ENCODE results near the gene EPAS1. TPM values are rescaled to one million over a fixed set of nuclear protein-coding genes. Genes with fewer than 3 reads are reported as not detected.

The EPAS1 gene
- total RNA-seq, 1 experiment from 2014 or later, result 127 TPM

DNA sequence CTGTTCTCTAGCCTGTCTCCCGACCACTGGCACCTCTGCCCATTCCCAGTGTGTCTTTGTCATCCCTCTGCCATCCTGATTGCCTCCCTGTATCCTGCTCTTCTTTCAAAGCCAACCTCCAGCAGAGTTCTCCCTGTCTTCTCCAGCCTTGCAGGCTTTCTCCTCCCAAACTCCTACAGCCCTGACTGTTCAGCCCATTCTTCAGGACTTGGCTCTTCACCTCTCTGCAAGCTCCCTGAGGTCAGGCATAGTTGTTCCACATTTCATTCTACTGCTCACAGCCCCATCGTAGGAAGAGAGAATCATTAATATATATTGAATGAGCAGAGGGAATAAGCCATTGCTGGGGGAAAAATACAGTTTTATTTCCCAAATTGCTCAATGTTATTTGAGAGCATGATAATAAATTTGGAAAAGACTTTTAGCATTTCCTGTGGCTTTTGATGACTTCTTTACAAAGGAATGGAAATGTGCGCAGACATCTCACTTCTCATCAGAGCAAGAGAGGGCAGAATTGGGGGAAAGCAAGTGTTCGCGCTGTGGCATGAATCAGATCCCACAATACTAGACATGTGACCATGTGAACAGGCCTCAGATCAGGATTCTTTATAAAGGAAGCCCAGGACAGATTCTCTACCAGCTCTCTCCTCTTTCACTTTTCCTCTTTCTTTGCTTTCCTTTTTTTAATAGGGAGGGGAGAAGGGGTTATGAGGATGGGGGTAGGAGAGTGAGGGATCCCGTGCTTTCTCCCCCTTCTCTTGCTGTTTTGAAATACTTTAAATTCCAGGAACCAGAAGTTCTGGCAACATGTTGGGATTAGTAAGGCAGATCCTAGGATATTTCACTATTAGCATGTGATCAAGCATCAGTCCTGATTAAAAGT is 37.4 kb downstream of the EPAS1 start:
- H3K4me1 ChIP-seq (replicated peaks; ENCODE audit: insufficient read depth), result peaks cover 49% of the 10 kb centered on the region
- no peak overlapping the region for H3K4me3 ChIP-seq
- H3K27me3 ChIP-seq (ENCODE audit: insufficient read depth, low read depth), result no peaks in the 10 kb centered on the region
- DNase-seq, result no peak
- peaks cover 97% of the 10 kb centered on the region for H3K79me2 ChIP-seq (ENCODE audit: low read depth)
- BruUV-seq (replicated peaks), result no TSS peak
- peak overlapping the region; percentile 26 for H3K27ac ChIP-seq
- no peaks in the 10 kb centered on the region for H3K9me3 ChIP-seq (ENCODE audit: insufficient read depth, low read depth)
- no peaks in the 10 kb centered on the region for H3K9me2 ChIP-seq (ENCODE audit: insufficient read depth)
- intact Hi-C loops (cut with micrococcal nuclease; ENCODE audit: unreplicated experiment), result no loop called here
- ChIA-PET CTCF (interaction anchor here (0.6 kb wide), 1 partner anchor 371 kb away, joined by 4 read pairs; no protein-coding TSS in a partner anchor), POLR2A (ENCODE audit: unreplicated experiment) (no interaction called here)
- no peak for TF ChIP-seq EZH2 (IDR thresholded peaks at IDR 0.05; ENCODE audit: low read depth)
- no peak for TF ChIP-seq CTCF (conservative IDR thresholded peaks at IDR 0.05)
- peak overlapping the region; percentile 51 for H3K4me2 ChIP-seq
- H3F3A ChIP-seq (ENCODE audit: insufficient read depth, low read depth), result peaks cover 35% of the 10 kb centered on the region; the same call in 1 of the 2 replicates
- peaks cover 76% of the 10 kb centered on the region for H4K20me1 ChIP-seq (ENCODE audit: insufficient read depth)
- H3K36me3 ChIP-seq (ENCODE audit: low read depth), result peaks cover 3% of the 10 kb centered on the region; the same call in 1 of the 2 replicates
- no peak overlapping the region for H2AFZ ChIP-seq

GRCh38 chr2:46335391-46336282 is 38.4 kb downstream of the EPAS1 start:
- peak in 1 of 2 experiments; percentile 63 for DNase-seq
- H3K27me3 ChIP-seq (ENCODE audit: insufficient read depth, low read depth), result no peaks in the 10 kb centered on the region
- POLR2A ChIA-PET (ENCODE audit: unreplicated experiment), result no interaction called here
- peaks cover 76% of the 10 kb centered on the region for H4K20me1 ChIP-seq (ENCODE audit: insufficient read depth)
- H3K79me2 ChIP-seq (ENCODE audit: low read depth), result peaks cover 100% of the 10 kb centered on the region
- no peaks in the 10 kb centered on the region; the same call in 1 of the 2 replicates for H3K36me3 ChIP-seq (ENCODE audit: low read depth)
- no peak overlapping the region for H3K27ac ChIP-seq
- H3K4me1 ChIP-seq (replicated peaks; ENCODE audit: insufficient read depth), result peaks cover 39% of the 10 kb centered on the region
- no TSS peak for BruUV-seq (replicated peaks)
- TF ChIP-seq CTCF (conservative IDR thresholded peaks at IDR 0.05) (no peak), EZH2 (IDR thresholded peaks at IDR 0.05; ENCODE audit: low read depth) (no peak)
- CTCF ChIA-PET, result no interaction called here
- peak overlapping the region; percentile 51 for H3K4me2 ChIP-seq
- intact Hi-C loops (cut with micrococcal nuclease; ENCODE audit: unreplicated experiment), result no loop called here
- no peaks in the 10 kb centered on the region for H3K9me2 ChIP-seq (ENCODE audit: insufficient read depth)
- no peak overlapping the region for H3K4me3 ChIP-seq
- peaks cover 29% of the 10 kb centered on the region; the same call in 1 of the 2 replicates for H3F3A ChIP-seq (ENCODE audit: insufficient read depth, low read depth)
- no peak overlapping the region for H2AFZ ChIP-seq
- no peaks in the 10 kb centered on the region for H3K9me3 ChIP-seq (ENCODE audit: insufficient read depth, low read depth)

DNA sequence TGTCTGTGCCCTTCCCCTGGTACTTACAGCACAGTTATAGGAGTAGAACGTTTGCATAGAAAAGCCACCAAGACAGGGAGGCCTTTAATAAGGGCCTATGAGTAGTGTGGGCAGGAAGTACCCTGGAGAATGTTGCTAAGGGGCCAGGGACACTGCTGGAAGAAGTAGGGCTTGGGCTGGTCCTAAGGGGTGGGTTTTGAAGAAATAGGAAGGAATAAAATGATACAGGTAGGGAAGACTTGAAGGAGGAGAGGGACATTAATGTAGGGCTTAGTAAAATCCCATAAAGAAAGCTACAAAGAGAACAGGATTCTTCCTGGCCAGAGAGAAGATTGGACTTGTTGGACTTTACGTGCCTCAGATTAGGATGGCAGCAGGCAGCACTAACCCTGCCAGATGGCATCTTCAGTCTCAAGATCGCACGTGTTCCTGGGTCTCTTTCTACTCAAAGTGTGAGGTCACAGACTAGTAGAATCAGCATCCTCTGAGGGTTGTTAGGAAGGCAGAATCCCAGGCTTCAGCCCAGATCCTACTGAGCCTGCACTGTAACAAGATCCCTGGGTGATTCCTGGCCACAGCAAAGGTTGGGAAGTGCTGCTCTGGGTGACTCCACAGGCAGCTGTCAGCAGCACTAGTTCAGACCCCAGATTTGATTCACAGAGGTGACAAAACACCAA is 39.2 kb downstream of the EPAS1 start:
- intact Hi-C loops (cut with micrococcal nuclease; ENCODE audit: unreplicated experiment), result no loop called here
- ChIA-PET CTCF (no interaction called here), POLR2A (ENCODE audit: unreplicated experiment) (no interaction called here)
- Histone ChIP-seq H3K27ac (no peak overlapping the region), H3K79me2 (ENCODE audit: low read depth) (peaks cover 100% of the 10 kb centered on the region), H3K9me2 (ENCODE audit: insufficient read depth) (no peaks in the 10 kb centered on the region), H4K20me1 (ENCODE audit: insufficient read depth) (peaks cover 84% of the 10 kb centered on the region), H3K4me2 (peak overlapping the region; percentile 51), H2AFZ (no peak overlapping the region), H3K9me3 (ENCODE audit: insufficient read depth, low read depth) (no peaks in the 10 kb centered on the region), H3K4me3 (no peak overlapping the region), H3K36me3 (ENCODE audit: low read depth) (no peaks in the 10 kb centered on the region), H3K4me1 (replicated peaks; ENCODE audit: insufficient read depth) (peaks cover 38% of the 10 kb centered on the region), H3K27me3 (ENCODE audit: insufficient read depth, low read depth) (no peaks in the 10 kb centered on the region), H3F3A (ENCODE audit: insufficient read depth, low read depth) (peaks cover 34% of the 10 kb centered on the region; the same call in 1 of the 2 replicates)
- no TSS peak for BruUV-seq (replicated peaks)
- TF ChIP-seq EZH2 (IDR thresholded peaks at IDR 0.05; ENCODE audit: low read depth) (no peak), CTCF (conservative IDR thresholded peaks at IDR 0.05) (no peak)
- no peak for DNase-seq

Data from PC-9 (cell line).